HepG2 (cell line): ENCODE results near the gene LRRC8C. TPM values are rescaled to one million over a fixed set of nuclear protein-coding genes. Genes with fewer than 3 reads are reported as not detected.

Experiments used
- ATAC-seq: fragments of 200-7000 bp; cut with Tn5 transposase; 3 replicates; pipeline ENCODE4 v1.9.1; 2020; ENCODE audit warnings: mild to moderate bottlenecking, moderate library complexity
- BruUV-seq: library from RNA; stranded (reverse); fragments of 400-500 nt; replicated peaks from 2 replicates; lab custom pipeline; 2021; lab: Mats Ljungman, UMichigan
- CTCF ChIA-PET: fragments of 300-600 bp; formaldehyde crosslinking; extraction: SDS; loops from one replicate; lab custom pipeline; 2021; ENCODE audit warnings: low total read pairs, inconsistent platforms, low intra/inter-chr PET ratio; lab: Yijun Ruan, JAX
- POLR2A ChIA-PET: fragments of 350-600 bp; sonication (Branson Sonifier 250); formaldehyde crosslinking; loops from one replicate; lab custom pipeline; 2020; ENCODE audit warnings: antibody characterized with exemption, inconsistent platforms; lab: Yijun Ruan, JAX
- DNase-seq: peaks from one replicate; pipeline ENCODE4 v3.0.0-alpha.2; 2015; ENCODE audit warnings: low spot score
- FAIRE-seq: peaks from 3 replicates; lab custom pipeline; 2011; peaks lifted over from hg19 to GRCh38; lab: Jason Lieb, UNC
- H2AFZ ChIP-seq: one replicate; pipeline ENCODE4 v1.6.1; 2011; ENCODE audit warnings: low read length, inconsistent platforms
- H3K27ac ChIP-seq: fragments of 300-600 bp; 3 replicates; pipeline ENCODE4 v1.8.0; 2011; ENCODE audit warnings: mixed run types, mild to moderate bottlenecking, mixed read lengths, low read length, inconsistent platforms; ENCODE audit not compliant: insufficient read depth; ENCODE audit errors: extremely low read length
- H3K27me3 ChIP-seq, 2 experiments: fragments of 200-600 bp in 1 of 2; 2 replicates in 1 of 2; 3 replicates in 1 of 2; pipeline versions ENCODE4 v1.6.0 to v1.8.0; 2011; ENCODE audit warnings: low read length in 2 of 2, mild to moderate bottlenecking in 2 of 2, moderate library complexity in 2 of 2, inconsistent platforms in 1 of 2; ENCODE audit not compliant: insufficient read depth in 2 of 2, control insufficient read depth in 1 of 2
- H3K36me3 ChIP-seq, 2 experiments: fragments of 200-600 bp in 1 of 2; replicated peaks in 1 of 2; 2 replicates in 1 of 2; 3 replicates in 1 of 2; pipeline versions ENCODE4 v1.5.1 to v1.8.0; 2011; ENCODE audit warnings: low read length in 2 of 2, inconsistent platforms in 1 of 2; ENCODE audit not compliant: insufficient read depth in 2 of 2, control insufficient read depth in 1 of 2
- H3K4me1 ChIP-seq: 2 replicates; pipeline ENCODE4 v1.5.1; 2012; ENCODE audit warnings: low read length, inconsistent platforms; ENCODE audit not compliant: insufficient read depth
- H3K4me2 ChIP-seq: 2 replicates; pipeline ENCODE4 v1.6.0; 2011; ENCODE audit warnings: low read depth, low read length, inconsistent platforms
- H3K4me3 ChIP-seq, 3 experiments: fragments of 200-600 bp in 1 of 3; sonication (generic), shearing (Covaris generic) in 1 of 3; replicated peaks in 1 of 3; 2 replicates each; pipeline ENCODE4 v1.5.1; 2011 to 2016; ENCODE audit warnings: low read length in 3 of 3, inconsistent platforms in 2 of 3, low read depth in 2 of 3, mild to moderate bottlenecking in 2 of 3, control low read depth in 1 of 3, mixed read lengths in 1 of 3; ENCODE audit not compliant: insufficient read depth in 1 of 3
- H3K79me2 ChIP-seq: one replicate; pipeline ENCODE4 v1.6.1; 2011; ENCODE audit warnings: low read length, inconsistent platforms; ENCODE audit not compliant: insufficient read depth
- H3K9ac ChIP-seq: 2 replicates; pipeline ENCODE4 v1.6.0; 2011; ENCODE audit warnings: mild to moderate bottlenecking, low read depth, low read length, inconsistent platforms; ENCODE audit not compliant: insufficient read depth
- H3K9me3 ChIP-seq: 2 replicates; pipeline ENCODE4 v1.5.1; 2012; ENCODE audit warnings: mild to moderate bottlenecking, low read length
- H4K20me1 ChIP-seq: 2 replicates; pipeline ENCODE4 v1.6.0; 2011; ENCODE audit warnings: inconsistent platforms, mild to moderate bottlenecking, low read length, moderate library complexity; ENCODE audit not compliant: insufficient read depth
- AGO1 ChIP-seq: fragments of 200-400 bp; formaldehyde crosslinking; IDR thresholded peaks from 2 replicates; pipeline ENCODE4 v1.6.1; 2017; ENCODE audit warnings: mild to moderate bottlenecking, low read depth, low read length, moderate library complexity; ENCODE audit not compliant: poor library complexity, severe bottlenecking
- DMAP1 ChIP-seq: IDR thresholded peaks from 2 replicates; pipeline ENCODE4 v1.6.1; 2016
- DNMT3B ChIP-seq: conservative IDR thresholded peaks from 2 replicates; pipeline ENCODE4 v1.6.1; 2016; ENCODE audit warnings: missing biosample characterization, control low read depth
- SNAPC5 ChIP-seq: sonication (generic); formaldehyde crosslinking; IDR thresholded peaks from 2 replicates; pipeline ENCODE4 v1.8.1; 2023; ENCODE audit warnings: mild to moderate bottlenecking, missing genetic modification reagents, borderline replicate concordance
- TBX2 ChIP-seq: sonication (generic); formaldehyde crosslinking; IDR thresholded peaks from 2 replicates; pipeline ENCODE4 v1.5.0; 2020; ENCODE audit warnings: missing genetic modification reagents, mild to moderate bottlenecking, borderline replicate concordance
- TCF7L2 ChIP-seq: IDR thresholded peaks from 2 replicates; pipeline ENCODE4 v1.6.1; 2011; ENCODE audit warnings: mild to moderate bottlenecking, low read depth, low read length, moderate library complexity
- ZNF180 ChIP-seq: sonication (generic); formaldehyde crosslinking; IDR thresholded peaks from 2 replicates; pipeline ENCODE4 v1.4.0; 2020; ENCODE audit warnings: low read depth, missing genetic modification reagents, borderline replicate concordance
- ZNF282 ChIP-seq: fragments of 450-650 bp; IDR thresholded peaks from 2 replicates; pipeline ENCODE4 v1.6.1; 2018; ENCODE audit not compliant: partially characterized antibody
- ZZZ3 ChIP-seq: sonication (generic); formaldehyde crosslinking; IDR thresholded peaks from 2 replicates; pipeline ENCODE4 v1.4.0; 2020; ENCODE audit warnings: missing genetic modification reagents, mild to moderate bottlenecking, borderline replicate concordance
- whole genome bisulfite sequencing: methylation state at CpG from one replicate; pipeline ENCODE4 v1.1.6; 2017; ENCODE audit warnings: low lambda C conversion rate; 5-methylcytosine and 5-hydroxymethylcytosine counted together
- in situ Hi-C: cut with HindIII; loops from 2 replicates; pipeline ENCODE4 v1.10.0; 2017; ENCODE audit warnings: low pct_unique_long_range_greater_than_20kb; ENCODE audit not compliant: extremely low pct_ligation_motif_present
- intact Hi-C: fragments of 100-400 bp; cut with micrococcal nuclease; formaldehyde crosslinking; loops from one replicate; pipeline ENCODE4 v1.10.0; 2022; ENCODE audit not compliant: unreplicated experiment
- polyA plus RNA-seq, 8 experiments: library from polyadenylated mRNA; depleted of rRNA in 3 of 8; stranded (reverse) in 7 of 8; unstranded in 1 of 8; fragments of >200 nt; fragmentation: Illumina TruSeq in 4 of 8; extraction: Trizol in 4 of 8; gene quantifications; 2 replicates each; pipeline versions ENCODE4 v1.2.1 to v1.2.3, GENCODE V29; 2011 to 2016; ENCODE audit warnings: low read depth in 4 of 8, missing spikeins in 1 of 8, mixed read lengths in 1 of 8; ENCODE audit not compliant: insufficient read depth in 1 of 8
- total RNA-seq, 5 experiments: library from RNA; depleted of rRNA; stranded (reverse); fragments of >200 nt; fragmentation: Illumina TruSeq; extraction: Trizol; gene quantifications; 2 replicates each; pipeline ENCODE4 v1.2.3, GENCODE V29; 2016; ENCODE audit warnings: low read depth in 1 of 5
- TF ChIP-seq, protein P1 (sequence below): sonication (generic); formaldehyde crosslinking; IDR thresholded peaks from 2 replicates; pipeline ENCODE4 v1.8.1; 2023; ENCODE audit warnings: mild to moderate bottlenecking, moderate library complexity, missing genetic modification reagents
- TF ChIP-seq, protein P2 (sequence below): sonication (generic); formaldehyde crosslinking; IDR thresholded peaks from 2 replicates; pipeline ENCODE4 v1.5.1; 2020; ENCODE audit warnings: mild to moderate bottlenecking, missing genetic modification reagents, moderate library complexity

LRRC8C gene
- total and polyA plus RNA-seq, 2 of the 13 experiments (the other 11 are each of a cell fraction or from before 2014, with no cell fraction given), result 0.22 to 0.32 TPM

- Histone ChIP-seq H3K4me1 (peaks cover 21% of the 10 kb centered on the region), H3K4me2 (peak overlapping the region; percentile 98), H3K79me2 (no peaks in the 10 kb centered on the region), H3K9me3 (no peaks in the 10 kb centered on the region), H3K9ac (peak overlapping the region; percentile 32; the same call in 1 of the 2 replicates), H3K36me3 (no peaks in the 10 kb centered on the region), H3K27ac (no peak overlapping the region), H4K20me1 (no peaks in the 10 kb centered on the region), H3K4me3 (peak overlapping the region; percentile 61 to 86 (median 61)), H3K27me3 (peaks cover 0 to 45% of the 10 kb centered on the region in 2 experiments; a peak in 4 of 5 replicates), H2AFZ (no peak overlapping the region)
- CTCF ChIA-PET, result no interaction called here
- FAIRE-seq, result no peak
- 11% methylated on average over 19 of the region's 19 CpGs for WGBS
- no peak for DNase-seq
- BruUV-seq, result no TSS peak
- no peak for TF ChIP-seq DNMT3B (CRISPR knock-in tag)
- TF ChIP-seq TCF7L2, result no peak
- TF ChIP-seq DMAP1, result peak; percentile 9; the same call in 1 of the 2 replicates
- TF ChIP-seq, protein P1, sequence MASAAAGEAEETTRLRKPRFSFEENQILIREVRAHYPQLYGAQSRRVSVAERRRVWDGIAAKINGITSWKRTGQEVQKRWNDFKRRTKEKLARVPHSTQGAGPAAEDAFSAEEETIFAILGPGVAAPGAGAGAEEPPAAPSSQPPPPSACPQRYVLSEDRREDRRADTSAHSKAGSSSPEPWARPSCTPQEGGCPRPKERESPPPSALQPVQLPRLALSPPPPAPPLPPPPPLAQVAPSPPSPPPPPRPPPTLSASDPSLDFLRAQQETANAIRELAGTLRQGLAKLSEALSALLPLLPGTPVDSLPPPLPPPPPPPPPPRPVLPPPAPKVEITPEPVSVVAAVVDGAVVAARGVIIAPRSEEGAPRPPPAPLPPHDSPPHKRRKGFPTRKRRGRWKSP (CRISPR knock-in tag), result 0 out of 2 replicates have a peak, but pooled peaks have one; percentile 10
- no peak for TF ChIP-seq AGO1
- in situ Hi-C loops (no loop called here), intact Hi-C loops (no loop called here)
- POLR2A ChIA-PET, result no interaction called here
- ATAC-seq, result no peak
Measured at GRCh38 chr1:89631816-89632656, 884 bp upstream of the LRRC8C start.

DNA sequence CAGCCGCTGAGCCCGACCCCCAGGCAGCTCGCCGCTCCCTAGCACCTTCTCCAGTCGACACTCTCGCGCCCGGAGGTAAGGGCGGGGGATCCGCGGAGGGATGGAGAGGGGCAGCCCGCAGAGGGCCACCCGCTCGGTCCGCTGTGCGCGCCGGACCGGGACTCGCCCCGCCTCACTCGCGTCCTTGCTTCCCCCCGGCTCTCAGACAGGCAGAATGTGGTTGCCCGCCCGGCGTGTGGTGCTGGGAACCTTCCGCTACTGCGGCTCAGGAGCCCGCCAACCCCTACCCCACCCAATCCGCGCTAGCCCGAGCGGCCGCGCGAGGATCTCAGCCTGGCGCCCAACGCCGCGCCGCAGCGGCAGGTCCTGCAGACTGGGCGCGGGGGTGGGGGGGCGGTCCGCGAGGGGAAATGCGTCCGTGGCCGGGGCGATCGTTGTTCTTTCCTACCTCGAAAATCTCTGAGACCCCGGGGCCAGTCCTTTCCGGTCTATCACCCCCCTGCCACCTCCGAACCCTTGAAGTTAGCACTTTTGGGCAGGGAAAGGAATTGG lies 404 bp downstream of the LRRC8C start:
- CTCF ChIA-PET, result no interaction called here
- H3K27ac ChIP-seq, result no peak overlapping the region
- no peak for FAIRE-seq
- no peak for TF ChIP-seq ZNF180 (CRISPR knock-in tag)
- peak; percentile 9; the same call in 1 of the 2 replicates for TF ChIP-seq TBX2 (CRISPR knock-in tag)
- no peak for TF ChIP-seq SNAPC5 (CRISPR knock-in tag)
- no peak for TF ChIP-seq ZZZ3 (CRISPR knock-in tag)
- TF ChIP-seq ZNF282, result no peak
- TF ChIP-seq, protein P2, sequence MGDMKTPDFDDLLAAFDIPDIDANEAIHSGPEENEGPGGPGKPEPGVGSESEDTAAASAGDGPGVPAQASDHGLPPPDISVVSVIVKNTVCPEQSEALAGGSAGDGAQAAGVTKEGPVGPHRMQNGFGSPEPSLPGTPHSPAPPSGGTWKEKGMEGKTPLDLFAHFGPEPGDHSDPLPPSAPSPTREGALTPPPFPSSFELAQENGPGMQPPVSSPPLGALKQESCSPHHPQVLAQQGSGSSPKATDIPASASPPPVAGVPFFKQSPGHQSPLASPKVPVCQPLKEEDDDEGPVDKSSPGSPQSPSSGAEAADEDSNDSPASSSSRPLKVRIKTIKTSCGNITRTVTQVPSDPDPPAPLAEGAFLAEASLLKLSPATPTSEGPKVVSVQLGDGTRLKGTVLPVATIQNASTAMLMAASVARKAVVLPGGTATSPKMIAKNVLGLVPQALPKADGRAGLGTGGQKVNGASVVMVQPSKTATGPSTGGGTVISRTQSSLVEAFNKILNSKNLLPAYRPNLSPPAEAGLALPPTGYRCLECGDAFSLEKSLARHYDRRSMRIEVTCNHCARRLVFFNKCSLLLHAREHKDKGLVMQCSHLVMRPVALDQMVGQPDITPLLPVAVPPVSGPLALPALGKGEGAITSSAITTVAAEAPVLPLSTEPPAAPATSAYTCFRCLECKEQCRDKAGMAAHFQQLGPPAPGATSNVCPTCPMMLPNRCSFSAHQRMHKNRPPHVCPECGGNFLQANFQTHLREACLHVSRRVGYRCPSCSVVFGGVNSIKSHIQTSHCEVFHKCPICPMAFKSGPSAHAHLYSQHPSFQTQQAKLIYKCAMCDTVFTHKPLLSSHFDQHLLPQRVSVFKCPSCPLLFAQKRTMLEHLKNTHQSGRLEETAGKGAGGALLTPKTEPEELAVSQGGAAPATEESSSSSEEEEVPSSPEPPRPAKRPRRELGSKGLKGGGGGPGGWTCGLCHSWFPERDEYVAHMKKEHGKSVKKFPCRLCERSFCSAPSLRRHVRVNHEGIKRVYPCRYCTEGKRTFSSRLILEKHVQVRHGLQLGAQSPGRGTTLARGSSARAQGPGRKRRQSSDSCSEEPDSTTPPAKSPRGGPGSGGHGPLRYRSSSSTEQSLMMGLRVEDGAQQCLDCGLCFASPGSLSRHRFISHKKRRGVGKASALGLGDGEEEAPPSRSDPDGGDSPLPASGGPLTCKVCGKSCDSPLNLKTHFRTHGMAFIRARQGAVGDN (CRISPR knock-in tag), result peak; percentile 67

More for the DNA sequence above, 404 bp downstream of the LRRC8C start:
- H3K9me3 ChIP-seq, result no peaks in the 10 kb centered on the region
- H3K4me3 ChIP-seq, result peak overlapping the region; percentile 61 to 86 (median 61)
- POLR2A ChIA-PET, result no interaction called here
- no peaks in the 10 kb centered on the region for H3K36me3 ChIP-seq
- WGBS, result no CpG with 5 or more reads among the region's 57 CpGs
- H3K79me2 ChIP-seq, result no peaks in the 10 kb centered on the region
- peaks cover 21% of the 10 kb centered on the region for H3K4me1 ChIP-seq
- intact Hi-C loops (loop anchor here (1.0 kb wide), 1 partner anchor 129 kb away; no protein-coding TSS in a partner anchor), in situ Hi-C loops (no loop called here)
- BruUV-seq, result no TSS peak
- DNase-seq (no peak), ATAC-seq (peak; percentile 79)
- H3K27me3 ChIP-seq, result peaks cover 0 to 45% of the 10 kb centered on the region in 2 experiments; a peak in 4 of 5 replicates
- peak overlapping the region; percentile 98 for H3K4me2 ChIP-seq
- H3K9ac ChIP-seq, result 0 out of 2 replicates have a peak overlapping the region, but pooled peaks have one; percentile 33
- no peak overlapping the region for H2AFZ ChIP-seq
- H4K20me1 ChIP-seq, result no peaks in the 10 kb centered on the region
